K562 (cell line): ENCODE results near the gene NDUFAF3. TPM values are rescaled to one million over a fixed set of nuclear protein-coding genes. Genes with fewer than 3 reads are reported as not detected.

Experiments
- CLOCK ChIP-seq: fragments of 250-450 bp; sonication (Bioruptor Pico); IDR thresholded peaks from 2 replicates; pipeline ENCODE4 v1.4.0; 2020; ENCODE audit warnings: mild to moderate bottlenecking, moderate library complexity, borderline replicate concordance
- CTCF ChIP-seq, 3 experiments: IDR thresholded peaks in 2 of 3; conservative IDR thresholded peaks in 1 of 3; 2 replicates each; pipeline ENCODE4 v1.5.1; 2011 to 2012; ENCODE audit warnings: low read length in 3 of 3, mild to moderate bottlenecking in 3 of 3, control low read depth in 2 of 3, improper control_type of control experiment in 1 of 3, inconsistent platforms in 1 of 3, low read depth in 1 of 3, mixed read lengths in 1 of 3, moderate library complexity in 1 of 3; ENCODE audit not compliant: insufficient read depth in 2 of 3
- DACH1 ChIP-seq: fragments of 450-650 bp; IDR thresholded peaks from 2 replicates; pipeline ENCODE4 v1.6.1; 2018; ENCODE audit not compliant: partially characterized antibody
- FIP1L1 ChIP-seq: fragments of 200-400 bp; formaldehyde crosslinking; IDR thresholded peaks from 2 replicates; pipeline ENCODE4 v1.6.1; 2018; ENCODE audit warnings: mild to moderate bottlenecking, low read depth, low read length; ENCODE audit not compliant: poor library complexity, severe bottlenecking
- GABPB2 ChIP-seq: fragments of 250-450 bp; sonication (Bioruptor Pico); conservative IDR thresholded peaks from 2 replicates; pipeline ENCODE4 v1.5.1; 2021; ENCODE audit warnings: mild to moderate bottlenecking
- GTF2A2 ChIP-seq: IDR thresholded peaks from 2 replicates; pipeline ENCODE4 v1.6.1; 2016; ENCODE audit warnings: mild to moderate bottlenecking, missing genetic modification characterization, missing compliant biosample characterization
- GTF3C2 ChIP-seq: IDR thresholded peaks from 3 replicates; pipeline ENCODE4 v1.6.1; 2011; ENCODE audit warnings: borderline replicate concordance, mild to moderate bottlenecking, moderate library complexity; ENCODE audit not compliant: insufficient read length; ENCODE audit errors: extremely low read depth
- RFX5 ChIP-seq: IDR thresholded peaks from 2 replicates; pipeline ENCODE4 v1.6.1; 2011; ENCODE audit warnings: low read depth, mild to moderate bottlenecking, improper control_type of control experiment, low read length
- ZNF766 ChIP-seq: fragments of 200-800 bp; sonication (Bioruptor generic); conservative IDR thresholded peaks from 2 replicates; pipeline ENCODE4 v1.6.1; 2016; ENCODE audit warnings: missing genetic modification characterization, missing compliant biosample characterization
- polyA plus RNA-seq, 8 experiments: library from polyadenylated mRNA; depleted of rRNA in 4 of 8; stranded (reverse) in 5 of 8; unstranded in 3 of 8; fragments of >200 nt; fragmentation: Nextera tagmentation in 2 of 8; fragmentation: Illumina TruSeq in 1 of 8; extraction: Ambion mirVana in 2 of 8; extraction: Trizol in 1 of 8; gene quantifications; 2 replicates each; pipeline versions ENCODE4 v1.2.1 to v1.2.3, GENCODE V29; 2011 to 2014; ENCODE audit warnings: inconsistent platforms in 1 of 8, missing spikeins in 1 of 8
- total RNA-seq, 7 experiments: library from RNA; depleted of rRNA in 6 of 7; stranded (reverse); fragments of >200 nt in 6 of 7; fragmentation: Illumina TruSeq in 2 of 7; extraction: Trizol in 2 of 7; gene quantifications; 2 replicates each; pipeline versions ENCODE4 v1.2.1 to v1.2.3, GENCODE V29; 2011 to 2021; ENCODE audit warnings: low replicate concordance in 1 of 7
- TF ChIP-seq, protein P1 (sequence below): fragments of 250-450 bp; sonication (Bioruptor Pico); IDR thresholded peaks from 2 replicates; pipeline ENCODE4 v1.8.0; 2022; ENCODE audit warnings: inconsistent platforms, mild to moderate bottlenecking, moderate library complexity, borderline replicate concordance
- TF ChIP-seq, protein P2 (sequence below): fragments of 450-650 bp; IDR thresholded peaks from 2 replicates; pipeline ENCODE4 v1.6.1; 2016; ENCODE audit warnings: antibody characterized with exemption
- TF ChIP-seq, protein P3 (sequence below): IDR thresholded peaks from 2 replicates; pipeline ENCODE4 v1.6.1; 2011; ENCODE audit not compliant: insufficient read length; ENCODE audit errors: extremely low read depth
- TF ChIP-seq, protein P4 (sequence below), 2 experiments: fragments of 450-650 bp in 1 of 2; sonication (generic) in 1 of 2; formaldehyde crosslinking; conservative IDR thresholded peaks; 2 replicates each; pipeline versions ENCODE4 v1.4.0 to v1.8.1; 2020 to 2022; ENCODE audit warnings: mild to moderate bottlenecking in 1 of 2, missing genetic modification reagents in 1 of 2

NDUFAF3 gene
- total and polyA plus RNA-seq, 9 of the 15 experiments (the other 6 are each of a cell fraction or from before 2014, with no cell fraction given): 17.0 to 127 (median 36.3) TPM

DNA sequence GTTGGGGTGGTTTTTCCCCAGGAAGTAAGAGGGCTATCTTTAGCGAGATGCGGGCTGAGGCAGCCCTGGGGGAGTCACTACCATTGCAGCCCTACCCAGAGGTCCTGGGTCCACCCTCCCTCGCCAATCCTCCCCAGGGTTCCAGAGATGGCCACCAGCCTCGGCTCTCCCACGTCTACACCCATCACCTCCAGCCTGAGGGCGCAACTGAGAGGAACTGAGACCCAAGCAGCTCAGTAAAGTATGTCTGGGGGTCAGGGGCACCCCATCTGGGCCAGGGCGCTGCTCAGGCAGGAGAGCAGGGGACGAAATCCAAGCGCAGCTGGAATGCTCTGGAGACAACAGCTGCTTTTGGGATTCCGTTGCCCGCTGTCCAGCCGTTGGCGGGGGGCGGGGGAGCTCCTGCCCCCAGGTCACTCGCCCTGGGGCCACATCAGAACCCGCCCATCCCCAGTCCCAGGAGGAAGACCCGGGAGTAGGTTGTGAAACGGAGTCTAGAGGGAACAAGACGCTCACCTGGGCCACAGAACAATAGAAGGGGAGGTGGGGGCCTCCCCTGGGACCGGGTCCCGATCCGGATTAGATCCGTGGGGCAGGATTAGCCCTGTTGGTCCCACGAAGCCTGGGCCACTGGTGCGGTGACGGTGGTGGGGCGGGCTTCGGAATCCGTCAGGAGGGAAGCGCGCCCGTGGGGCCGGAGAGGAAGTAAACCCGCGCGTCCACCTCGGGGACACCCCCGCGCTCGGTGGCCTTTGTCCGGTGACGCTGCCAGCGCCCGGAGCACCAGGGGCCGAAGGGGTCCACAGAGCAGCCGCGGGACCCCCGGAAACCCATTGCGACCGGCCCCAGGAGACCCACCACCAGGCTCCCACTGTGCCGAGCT is 1.4 kb upstream of the NDUFAF3 start (continued):
- TF ChIP-seq RFX5 (no peak), CLOCK (no peak), DACH1 (no peak), GTF2A2 (tag) (no peak), CTCF (IDR thresholded peaks at IDR 0.05 in 2 of 3, conservative IDR thresholded peaks at IDR 0.05 in 1 of 3; ENCODE audit: insufficient read depth in 2 of 3, low read depth in 1 of 3, low read length in 3 of 3) (no peak), FIP1L1 (no peak), ZNF766 (CRISPR knock-in tag) (no peak), GABPB2 (no peak), GTF3C2 (no peak)
- TF ChIP-seq, protein P1, sequence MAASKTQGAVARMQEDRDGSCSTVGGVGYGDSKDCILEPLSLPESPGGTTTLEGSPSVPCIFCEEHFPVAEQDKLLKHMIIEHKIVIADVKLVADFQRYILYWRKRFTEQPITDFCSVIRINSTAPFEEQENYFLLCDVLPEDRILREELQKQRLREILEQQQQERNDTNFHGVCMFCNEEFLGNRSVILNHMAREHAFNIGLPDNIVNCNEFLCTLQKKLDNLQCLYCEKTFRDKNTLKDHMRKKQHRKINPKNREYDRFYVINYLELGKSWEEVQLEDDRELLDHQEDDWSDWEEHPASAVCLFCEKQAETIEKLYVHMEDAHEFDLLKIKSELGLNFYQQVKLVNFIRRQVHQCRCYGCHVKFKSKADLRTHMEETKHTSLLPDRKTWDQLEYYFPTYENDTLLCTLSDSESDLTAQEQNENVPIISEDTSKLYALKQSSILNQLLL (CRISPR knock-in tag): no peak
- TF ChIP-seq, protein P2, sequence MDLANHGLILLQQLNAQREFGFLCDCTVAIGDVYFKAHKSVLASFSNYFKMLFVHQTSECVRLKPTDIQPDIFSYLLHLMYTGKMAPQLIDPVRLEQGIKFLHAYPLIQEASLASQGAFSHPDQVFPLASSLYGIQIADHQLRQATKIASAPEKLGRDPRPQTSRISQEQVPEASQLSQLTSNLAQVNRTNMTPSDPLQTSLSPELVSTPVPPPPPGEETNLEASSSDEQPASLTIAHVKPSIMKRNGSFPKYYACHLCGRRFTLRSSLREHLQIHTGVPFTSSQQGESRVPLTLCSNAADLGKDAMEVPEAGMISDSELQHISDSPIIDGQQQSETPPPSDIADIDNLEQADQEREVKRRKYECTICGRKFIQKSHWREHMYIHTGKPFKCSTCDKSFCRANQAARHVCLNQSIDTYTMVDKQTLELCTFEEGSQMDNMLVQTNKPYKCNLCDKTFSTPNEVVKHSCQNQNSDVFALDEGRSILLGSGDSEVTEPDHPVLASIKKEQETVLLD: no peak
- TF ChIP-seq, protein P3, sequence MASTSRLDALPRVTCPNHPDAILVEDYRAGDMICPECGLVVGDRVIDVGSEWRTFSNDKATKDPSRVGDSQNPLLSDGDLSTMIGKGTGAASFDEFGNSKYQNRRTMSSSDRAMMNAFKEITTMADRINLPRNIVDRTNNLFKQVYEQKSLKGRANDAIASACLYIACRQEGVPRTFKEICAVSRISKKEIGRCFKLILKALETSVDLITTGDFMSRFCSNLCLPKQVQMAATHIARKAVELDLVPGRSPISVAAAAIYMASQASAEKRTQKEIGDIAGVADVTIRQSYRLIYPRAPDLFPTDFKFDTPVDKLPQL: no peak
- TF ChIP-seq, protein P4, sequence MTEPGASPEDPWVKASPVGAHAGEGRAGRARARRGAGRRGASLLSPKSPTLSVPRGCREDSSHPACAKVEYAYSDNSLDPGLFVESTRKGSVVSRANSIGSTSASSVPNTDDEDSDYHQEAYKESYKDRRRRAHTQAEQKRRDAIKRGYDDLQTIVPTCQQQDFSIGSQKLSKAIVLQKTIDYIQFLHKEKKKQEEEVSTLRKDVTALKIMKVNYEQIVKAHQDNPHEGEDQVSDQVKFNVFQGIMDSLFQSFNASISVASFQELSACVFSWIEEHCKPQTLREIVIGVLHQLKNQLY (CRISPR knock-in tag; conservative IDR thresholded peaks at IDR 0.05): no peak
